RCC 7860 (cell line): ENCODE measurements around the gene FAM76A.
"Not testable (repeated sequence)": the region's sequence is repeated elsewhere in the genome, so short reads cannot be mapped to it uniquely, and the experiment has no call there.

Experiments
- DNase-seq: peaks from one replicate; pipeline ENCODE4 v3.0.0-alpha.2; 2015; ENCODE audit warnings: low spot score
- FAIRE-seq: peaks from 2 replicates; lab custom pipeline; 2012; peaks lifted over from hg19 to GRCh38; lab: Jason Lieb, UNC

Gene FAM76A

GRCh38 chr1:27774654-27775053 lies 48.9 kb downstream of the FAM76A start:
- FAIRE-seq, result no peak
- no peak for DNase-seq

- FAIRE-seq, DNase-seq: not testable (repeated sequence)
These were observed 49.6 kb downstream of the FAM76A start for GRCh38 chr1:27775336-27775735.

DNA sequence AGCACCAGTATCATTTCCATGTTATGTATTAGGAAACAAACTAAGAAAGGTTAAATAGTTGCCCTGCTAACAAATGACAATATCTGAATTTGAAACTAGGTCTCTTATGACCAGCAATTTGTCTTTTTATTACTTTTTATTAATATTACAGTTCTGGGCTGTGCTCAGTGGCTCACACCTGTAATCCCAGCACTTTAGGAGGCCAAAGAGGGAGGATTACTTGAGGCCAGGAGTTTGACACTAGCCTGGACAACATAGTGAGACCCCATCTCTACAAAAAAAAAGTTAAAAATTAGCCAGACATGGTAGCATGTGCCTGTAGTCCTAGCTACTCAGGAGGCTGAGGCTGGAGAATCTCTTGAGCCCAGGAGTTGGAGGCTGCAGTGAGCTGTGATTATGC lies 50.5 kb downstream of the FAM76A start:
- not testable (repeated sequence) for FAIRE-seq, DNase-seq

DNA sequence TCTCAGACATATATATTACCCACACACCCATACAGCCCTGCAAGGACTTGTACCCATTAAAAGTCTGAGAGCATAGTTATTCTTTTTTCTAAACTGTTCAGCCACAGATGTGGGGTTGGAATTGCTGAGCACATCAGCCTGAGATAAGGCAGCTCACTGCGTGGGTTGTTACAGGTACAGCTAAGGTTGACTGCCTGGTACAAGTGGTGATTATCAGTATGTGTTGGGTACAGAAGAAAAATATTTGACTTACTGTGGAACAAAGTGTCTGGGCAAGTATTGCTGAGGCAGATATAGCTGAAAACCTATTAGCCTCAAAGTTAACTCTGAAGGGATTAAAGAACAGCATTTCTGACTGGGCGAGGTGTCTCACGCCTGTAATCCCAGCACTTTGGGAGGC lies 52.3 kb downstream of the FAM76A start:
- DNase-seq, result no peak
- FAIRE-seq, result no peak

GRCh38 chr1:27779122-27779521 lies 53.4 kb downstream of the FAM76A start:
- DNase-seq (no peak), FAIRE-seq (no peak)

DNA sequence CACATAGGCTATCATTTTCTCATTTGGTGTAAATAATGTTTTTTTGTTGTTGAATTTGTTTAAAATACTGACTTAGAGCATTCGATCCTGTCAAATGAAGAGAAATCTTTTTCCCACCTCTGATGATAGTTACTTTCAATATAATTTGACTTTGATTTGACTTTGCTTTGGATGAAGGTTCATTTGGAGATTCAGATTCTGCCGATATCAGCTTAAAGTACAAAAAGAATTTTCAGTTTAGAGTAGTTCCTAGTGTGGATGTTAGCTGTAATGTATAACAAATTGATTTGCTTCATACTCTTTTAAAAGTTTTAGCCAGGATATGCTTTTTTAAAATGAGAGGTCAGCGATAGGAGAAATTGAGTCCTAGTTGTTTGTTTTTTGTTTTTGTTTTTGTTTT lies 57.2 kb downstream of the FAM76A start:
- DNase-seq (no peak), FAIRE-seq (no peak)

DNA sequence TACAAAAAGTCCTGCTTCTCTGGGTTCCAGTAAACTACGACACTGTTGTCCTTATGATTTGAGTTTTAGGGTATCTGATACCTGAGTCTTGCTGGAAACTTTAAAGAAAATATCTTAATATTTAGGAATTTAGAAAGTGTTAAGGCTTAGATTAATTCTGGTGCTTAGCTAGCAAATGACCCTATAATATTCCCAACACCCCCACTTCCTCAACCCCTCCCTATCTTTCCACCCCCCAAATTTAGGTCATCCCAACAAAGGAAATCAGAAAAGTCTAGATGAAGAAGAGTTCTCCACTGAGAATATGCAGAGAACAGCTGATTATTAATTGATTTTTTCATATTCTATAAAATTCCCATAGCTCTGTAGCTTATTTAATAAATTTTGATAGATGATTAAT lies 58.9 kb downstream of the FAM76A start:
- no peak for FAIRE-seq
- no peak for DNase-seq

- FAIRE-seq (no peak), DNase-seq (no peak)
These were observed 60.2 kb downstream of the FAM76A start for GRCh38 chr1:27785781-27786455.

DNA sequence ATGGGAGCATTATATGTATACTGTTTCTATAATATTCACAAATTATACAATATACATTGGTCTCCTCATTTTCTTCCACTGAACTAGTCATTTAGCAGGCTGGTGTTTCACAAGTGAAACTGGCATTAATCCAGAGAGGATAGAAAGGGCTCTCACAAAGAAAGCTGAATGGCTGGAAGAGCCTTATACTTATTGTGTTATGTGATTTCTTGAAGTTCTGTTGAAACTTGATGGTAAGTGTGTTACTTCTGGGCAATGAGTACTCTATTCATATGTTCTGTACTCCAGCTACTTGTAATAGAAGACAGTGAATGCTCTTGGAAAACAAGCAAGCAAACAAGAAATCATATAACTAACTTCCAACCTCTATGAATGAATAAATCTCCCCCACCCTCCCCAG lies 62.1 kb downstream of the FAM76A start:
- FAIRE-seq (no peak), DNase-seq (no peak)

DNA sequence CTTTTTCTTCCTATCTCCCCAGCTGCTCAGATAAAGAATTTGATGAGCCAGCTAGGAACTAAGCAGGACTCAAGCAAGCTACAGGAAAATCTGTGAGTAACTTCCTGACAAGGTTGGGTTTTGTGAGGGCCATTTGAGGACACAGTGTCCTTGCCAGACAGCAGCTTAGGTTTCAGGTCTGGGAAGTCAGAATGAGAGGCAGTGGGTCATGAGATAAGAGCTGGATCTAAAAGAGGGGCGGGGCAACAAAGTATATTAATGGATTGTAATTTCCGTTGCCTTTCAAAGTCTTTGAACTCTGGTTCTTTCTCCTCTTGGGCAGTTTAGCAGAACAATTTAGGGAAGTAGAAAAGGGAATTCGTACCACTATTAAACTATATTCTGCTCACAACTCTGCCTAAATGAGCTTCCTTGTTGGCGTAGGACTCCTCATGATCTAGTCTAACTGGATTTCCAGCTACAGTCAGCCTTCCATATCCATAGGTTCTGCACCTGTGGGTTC lies 63.8 kb downstream of the FAM76A start:
- FAIRE-seq (no peak), DNase-seq (no peak)

- DNase-seq, result not testable (repeated sequence)
These were observed 64.5 kb downstream of the FAM76A start for GRCh38 chr1:27790270-27790669.

DNA sequence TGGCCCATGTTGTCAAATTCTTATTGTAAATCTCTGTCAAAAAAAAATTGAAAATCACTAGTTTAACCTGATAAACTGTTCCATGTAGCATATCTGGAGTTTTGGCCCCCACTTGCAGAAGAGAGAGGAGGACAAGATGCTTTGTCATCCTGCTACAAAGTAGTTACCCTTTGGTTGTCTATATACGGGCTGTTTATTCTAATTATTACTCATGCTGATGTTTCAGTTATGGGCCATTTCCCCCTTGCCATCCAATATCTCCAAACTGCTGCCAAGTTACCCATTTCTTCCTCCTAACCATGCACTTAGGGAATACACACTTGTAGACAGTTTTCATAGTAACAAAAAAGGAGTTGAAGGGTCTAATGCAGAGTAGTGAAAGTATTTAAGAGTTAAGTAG lies 69.8 kb downstream of the FAM76A start:
- DNase-seq (no peak), FAIRE-seq (no peak)

More at GRCh38 chr1:27790270-27790669, 64.5 kb downstream of the FAM76A start:
- not testable (repeated sequence) for FAIRE-seq

DNA sequence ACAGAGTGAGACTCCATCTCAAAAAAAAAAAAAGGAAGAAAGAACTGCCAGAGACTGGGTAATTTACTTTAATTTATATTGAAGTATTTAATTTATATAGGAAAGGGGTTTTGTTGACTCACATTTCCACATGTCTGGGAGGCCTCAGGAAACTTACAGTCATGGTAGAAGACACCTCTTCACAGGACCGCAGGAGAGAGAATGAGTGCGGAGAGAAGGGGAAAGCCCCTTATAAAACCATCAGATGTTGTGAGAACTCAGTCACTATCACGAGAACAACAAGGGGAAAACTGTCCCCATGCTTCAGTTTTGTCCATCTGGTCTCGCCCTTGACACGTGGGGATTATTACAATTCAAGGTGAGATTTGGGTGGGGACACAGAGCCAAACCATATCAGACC lies 79.0 kb downstream of the FAM76A start:
- FAIRE-seq, result no peak
- DNase-seq, result no peak

DNA sequence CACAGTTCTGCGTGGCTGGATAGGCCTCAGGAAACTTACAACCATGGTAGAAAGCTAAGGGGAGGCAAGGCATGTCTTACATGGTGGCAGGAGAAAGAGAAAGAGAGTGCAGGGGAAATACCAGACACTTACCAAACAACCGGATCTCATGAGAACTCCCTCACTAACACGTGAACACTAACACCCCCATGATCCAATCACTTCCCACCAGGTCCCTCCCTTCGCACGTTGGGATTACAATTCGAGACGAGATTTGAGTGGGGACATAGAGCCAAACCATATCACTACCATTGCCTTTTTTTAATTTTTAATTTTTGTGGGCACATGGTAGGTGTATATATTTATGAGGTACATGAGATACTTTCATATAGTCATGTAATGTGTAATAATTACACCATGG lies 81.0 kb downstream of the FAM76A start:
- DNase-seq (no peak), FAIRE-seq (no peak)

DNA sequence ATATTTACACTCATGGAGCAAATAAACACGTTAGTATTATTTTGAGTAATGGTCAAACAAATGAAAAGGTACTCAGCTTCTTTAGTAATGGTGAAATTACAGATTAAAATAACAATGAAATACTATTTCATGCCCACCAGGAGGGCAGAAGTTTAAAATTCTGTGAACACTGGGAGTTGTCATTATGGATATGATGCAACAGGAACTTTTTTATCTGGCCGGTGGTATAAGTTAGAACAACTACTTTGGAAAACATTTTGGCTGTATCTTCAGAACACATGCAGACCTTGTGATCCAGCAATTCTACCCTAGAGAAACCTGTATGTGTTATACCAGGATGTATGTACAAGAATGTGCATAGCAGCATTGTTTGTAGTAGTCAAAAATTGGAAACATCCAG lies 81.6 kb downstream of the FAM76A start:
- FAIRE-seq, result no peak
- no peak for DNase-seq

DNA sequence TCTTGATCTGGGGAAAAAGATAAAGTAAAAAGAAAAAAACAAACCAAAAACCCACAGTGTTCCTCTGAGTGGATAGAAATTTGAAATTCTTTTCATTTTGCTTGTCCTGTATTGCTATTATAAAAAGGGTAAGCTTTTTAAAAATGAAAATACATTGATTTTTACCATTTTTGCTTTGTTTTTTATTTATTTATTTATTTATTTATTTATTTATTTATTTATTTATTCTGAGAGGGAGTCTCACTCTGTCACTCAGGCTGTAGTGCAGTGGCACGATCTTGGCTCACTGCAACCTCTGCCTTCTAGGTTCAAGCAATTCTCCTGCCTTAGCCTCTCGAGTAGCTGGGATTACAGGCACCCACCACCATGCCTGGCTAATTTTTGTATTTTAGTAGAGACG lies 82.4 kb downstream of the FAM76A start:
- DNase-seq, FAIRE-seq: not testable (repeated sequence)

GRCh38 chr1:27809883-27810282 lies 84.1 kb downstream of the FAM76A start:
- FAIRE-seq, result no peak
- no peak for DNase-seq

- no peak for FAIRE-seq
These were observed 86.2 kb downstream of the FAM76A start for GRCh38 chr1:27811741-27812500.

More at GRCh38 chr1:27811741-27812500, 86.2 kb downstream of the FAM76A start:
- DNase-seq, result no peak
